ENCODE measurements around the gene SORBS2.

GRCh38 chr4:185794637-185795036 lies 17.4 kb downstream of the SORBS2 start:
- no peak for TF ChIP-seq CTCF (IDR thresholded peaks at IDR 0.05)
- no peak for TF ChIP-seq POLR2A (IDR thresholded peaks at IDR 0.05)
- no peak for TF ChIP-seq POLR2AphosphoS5 (IDR thresholded peaks at IDR 0.05)
- TF ChIP-seq EP300 (IDR thresholded peaks at IDR 0.05), result no peak
